Lower lobe of right lung (tissue), 2 donors: ENCODE measurements around the gene PPHLN1. TPM values are rescaled to one million over a fixed set of nuclear protein-coding genes. Genes with fewer than 3 reads are reported as not detected.
"Not testable (repeated sequence)": the region's sequence is repeated elsewhere in the genome, so short reads cannot be mapped to it uniquely, and the experiment has no call there.

Experiments
- ATAC-seq, 2 donors: fragments of 200-7000 bp; cut with Tn5 transposase; one replicate each; pipeline ENCODE4 v1.9.1; 2020 to 2022; ENCODE audit warnings: mild to moderate bottlenecking in 2 of 2, moderate library complexity in 2 of 2
- DNase-seq: peaks from one replicate; pipeline ENCODE4 v3.0.0-alpha.2; 2020
- H3K27ac ChIP-seq: fragments of 200-600 bp; one replicate; pipeline ENCODE4 v1.8.0; 2022
- H3K27me3 ChIP-seq: fragments of 200-600 bp; one replicate; pipeline ENCODE4 v1.8.0; 2022; ENCODE audit warnings: low read depth
- H3K36me3 ChIP-seq: fragments of 200-600 bp; one replicate; pipeline ENCODE4 v1.8.0; 2022; ENCODE audit warnings: mild to moderate bottlenecking
- H3K4me1 ChIP-seq: fragments of 200-600 bp; one replicate; pipeline ENCODE4 v1.8.0; 2022
- H3K4me3 ChIP-seq: fragments of 200-600 bp; one replicate; pipeline ENCODE4 v1.8.0; 2022; ENCODE audit warnings: mild to moderate bottlenecking
- H3K9me3 ChIP-seq: fragments of 200-600 bp; one replicate; pipeline ENCODE4 v1.8.0; 2022
- intact Hi-C: fragments of 100-400 bp; cut with DNase I; formaldehyde crosslinking; loops from one replicate; pipeline ENCODE4 v1.11.0; 2022
- total RNA-seq: library from RNA; stranded (reverse); fragmentation: NEBNext Ultra II Directional; extraction: Animal tissue kit (Norgen Biotek cat#: 25700); gene quantifications from one replicate; pipeline ENCODE4 v1.2.1, GENCODE V29; 2021
- TF ChIP-seq, protein P1 (sequence below): fragments of 200-600 bp; IDR thresholded peaks from one replicate; pipeline ENCODE4 v1.8.0; 2022; ENCODE audit warnings: antibody characterized with exemption, mild to moderate bottlenecking
- donor health status: DM: no; HTN: yes; CAD: no; lungs with severe emphysema.

PPHLN1 gene
- total RNA-seq, 1 donor from 2014 or later: 45.5 TPM

GRCh38 chr12:42382013-42382696 lies 56.2 kb downstream of the PPHLN1 start:
- Histone ChIP-seq H3K36me3 (peaks cover 7% of the 10 kb centered on the region), H3K4me1 (no peaks in the 10 kb centered on the region), H3K27me3 (no peaks in the 10 kb centered on the region), H3K27ac (no peak overlapping the region), H3K9me3 (no peaks in the 10 kb centered on the region), H3K4me3 (no peak overlapping the region)
- DNase-seq: no peak
- peak; percentile 56 to 57 for ATAC-seq
- TF ChIP-seq, protein P1, sequence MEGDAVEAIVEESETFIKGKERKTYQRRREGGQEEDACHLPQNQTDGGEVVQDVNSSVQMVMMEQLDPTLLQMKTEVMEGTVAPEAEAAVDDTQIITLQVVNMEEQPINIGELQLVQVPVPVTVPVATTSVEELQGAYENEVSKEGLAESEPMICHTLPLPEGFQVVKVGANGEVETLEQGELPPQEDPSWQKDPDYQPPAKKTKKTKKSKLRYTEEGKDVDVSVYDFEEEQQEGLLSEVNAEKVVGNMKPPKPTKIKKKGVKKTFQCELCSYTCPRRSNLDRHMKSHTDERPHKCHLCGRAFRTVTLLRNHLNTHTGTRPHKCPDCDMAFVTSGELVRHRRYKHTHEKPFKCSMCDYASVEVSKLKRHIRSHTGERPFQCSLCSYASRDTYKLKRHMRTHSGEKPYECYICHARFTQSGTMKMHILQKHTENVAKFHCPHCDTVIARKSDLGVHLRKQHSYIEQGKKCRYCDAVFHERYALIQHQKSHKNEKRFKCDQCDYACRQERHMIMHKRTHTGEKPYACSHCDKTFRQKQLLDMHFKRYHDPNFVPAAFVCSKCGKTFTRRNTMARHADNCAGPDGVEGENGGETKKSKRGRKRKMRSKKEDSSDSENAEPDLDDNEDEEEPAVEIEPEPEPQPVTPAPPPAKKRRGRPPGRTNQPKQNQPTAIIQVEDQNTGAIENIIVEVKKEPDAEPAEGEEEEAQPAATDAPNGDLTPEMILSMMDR: no peak
- intact Hi-C loops: no loop called here

- ATAC-seq (no peak), DNase-seq (no peak)
- no peaks in the 10 kb centered on the region for H3K4me1 ChIP-seq
- TF ChIP-seq, protein P1: no peak
- H3K27ac ChIP-seq: no peak overlapping the region
- H3K27me3 ChIP-seq: no peaks in the 10 kb centered on the region
- H3K36me3 ChIP-seq: peaks cover 20% of the 10 kb centered on the region
- no peak overlapping the region for H3K4me3 ChIP-seq
- no peaks in the 10 kb centered on the region for H3K9me3 ChIP-seq
- intact Hi-C loops: no loop called here
These were observed 59.4 kb downstream of the PPHLN1 start for GRCh38 chr12:42385326-42385841.

DNA sequence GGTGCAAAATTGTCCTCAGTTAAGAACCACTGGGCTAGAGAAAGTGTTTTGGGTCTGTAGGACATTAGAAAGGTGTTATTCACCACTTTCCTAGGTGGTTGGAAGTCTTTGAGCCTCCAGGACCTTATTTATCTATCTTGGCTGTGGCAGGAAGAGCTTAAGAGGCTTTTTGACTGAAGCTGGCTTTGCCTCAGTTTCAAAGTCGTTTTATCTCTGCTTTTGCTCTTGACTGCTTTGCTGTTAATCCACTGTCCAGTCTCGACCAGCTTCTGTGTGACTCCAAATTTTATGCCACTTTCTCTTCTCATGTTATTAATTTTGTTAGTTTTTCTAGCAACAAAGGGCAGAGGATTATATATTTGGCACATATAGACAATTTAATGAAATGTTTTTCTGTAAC lies 60.3 kb downstream of the PPHLN1 start:
- Histone ChIP-seq H3K4me3 (no peak overlapping the region), H3K36me3 (peaks cover 28% of the 10 kb centered on the region)
- DNase-seq: no peak

DNA sequence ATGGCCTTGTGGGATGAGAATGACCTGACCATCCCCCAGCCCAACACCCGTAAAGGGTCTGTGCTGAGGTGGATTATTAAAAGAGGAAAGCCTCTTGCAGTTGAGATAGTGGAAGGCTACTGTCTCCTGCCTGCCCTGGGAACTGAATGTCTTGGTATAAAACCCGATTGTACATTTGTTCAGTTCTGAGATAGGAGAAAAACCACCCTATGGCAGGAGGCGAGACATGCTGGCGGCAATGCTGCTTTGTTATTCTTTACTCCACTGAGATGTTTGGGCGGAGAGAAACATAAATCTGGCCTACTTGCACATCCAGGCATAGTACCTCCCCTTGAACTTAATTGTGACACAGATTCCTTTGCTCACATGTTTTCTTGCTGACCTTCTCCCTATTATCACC lies 62.1 kb downstream of the PPHLN1 start:
- H3K36me3 ChIP-seq: peaks cover 34% of the 10 kb centered on the region
- H3K27ac ChIP-seq, DNase-seq, H3K27me3 ChIP-seq, intact Hi-C loops, H3K4me1 ChIP-seq, ATAC-seq, H3K4me3 ChIP-seq, H3K9me3 ChIP-seq: not testable (repeated sequence)

More for the DNA sequence above, 60.3 kb downstream of the PPHLN1 start:
- Histone ChIP-seq H3K27me3 (no peaks in the 10 kb centered on the region), H3K9me3 (no peaks in the 10 kb centered on the region), H3K27ac (no peak overlapping the region), H3K4me1 (no peaks in the 10 kb centered on the region)
- TF ChIP-seq, protein P1: no peak
- intact Hi-C loops: no loop called here
- no peak for ATAC-seq

GRCh38 chr12:42394429-42394828 lies 68.5 kb downstream of the PPHLN1 start:
- Histone ChIP-seq H3K36me3 (peaks cover 36% of the 10 kb centered on the region), H3K27me3 (no peaks in the 10 kb centered on the region), H3K4me3 (no peak overlapping the region), H3K4me1 (no peaks in the 10 kb centered on the region), H3K9me3 (no peaks in the 10 kb centered on the region), H3K27ac (no peak overlapping the region)
- ATAC-seq: no peak
- no peak for DNase-seq
- intact Hi-C loops: no loop called here
- TF ChIP-seq, protein P1: no peak

DNA sequence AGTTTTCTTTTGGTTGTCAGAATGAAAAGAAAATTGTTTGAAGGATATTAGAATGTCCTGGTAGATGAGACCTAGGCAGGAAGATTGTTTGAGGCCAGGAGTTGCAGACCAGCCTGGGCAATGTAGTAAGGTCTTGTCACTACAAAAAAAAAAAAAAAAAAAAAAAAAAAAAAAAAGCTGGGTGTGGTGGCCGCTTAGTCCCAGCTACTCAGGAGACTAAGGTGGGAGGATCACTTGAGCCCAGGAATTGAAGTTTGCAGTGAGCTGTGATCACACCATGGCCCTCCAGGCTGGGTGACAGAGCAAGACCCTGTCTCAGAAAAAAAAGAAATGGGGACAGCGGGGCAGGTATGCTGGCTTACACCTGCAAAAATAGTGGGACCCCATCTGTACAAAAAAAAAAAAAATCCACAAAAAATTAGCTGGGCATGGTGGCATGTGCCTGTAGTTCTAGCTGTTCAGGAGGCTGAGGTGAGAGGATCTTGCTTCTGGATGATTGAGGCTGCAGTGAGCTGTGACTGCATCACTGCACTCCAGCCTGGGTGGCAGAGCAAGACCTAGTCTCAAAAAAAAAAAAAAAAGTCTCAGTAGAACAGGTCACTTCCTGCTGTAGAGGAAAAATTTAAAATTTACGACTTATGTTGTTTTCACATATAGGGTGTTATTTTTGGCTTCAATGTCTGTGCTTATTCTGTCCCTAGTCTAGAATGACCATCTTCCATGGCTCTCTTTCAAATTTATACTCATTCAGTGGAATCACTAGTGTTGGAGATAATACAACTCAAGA lies 70.7 kb downstream of the PPHLN1 start:
- Histone ChIP-seq H3K9me3 (no peaks in the 10 kb centered on the region), H3K36me3 (peaks cover 42% of the 10 kb centered on the region), H3K27ac (no peak overlapping the region), H3K27me3 (no peaks in the 10 kb centered on the region), H3K4me3 (no peak overlapping the region), H3K4me1 (no peaks in the 10 kb centered on the region)
- intact Hi-C loops: no loop called here
- ATAC-seq: no peak
- DNase-seq: no peak
- TF ChIP-seq, protein P1: no peak
